HG03558 (cell line): Measurements from ENCODE around the gene FANK1.

Experiments
- ATAC-seq: cut with Tn5 transposase; IDR thresholded peaks from one replicate; pipeline ENCODE4 v1.9.1; 2021; ENCODE audit warnings: moderate number of reproducible peaks; ENCODE audit not compliant: unreplicated experiment; ENCODE audit errors: extremely low read depth

Gene FANK1

GRCh38 chr10:126057494-126057893 lies 161.1 kb downstream of the FANK1 start:
- no peak for ATAC-seq

GRCh38 chr10:126058104-126058503 lies 161.7 kb downstream of the FANK1 start:
- no peak for ATAC-seq

GRCh38 chr10:126058507-126058906 lies 162.1 kb downstream of the FANK1 start:
- ATAC-seq, result no peak
